Skeletal muscle cell (primary cell): ENCODE data around the gene PNPO.
"Not testable (repeated sequence)": the region's sequence is repeated elsewhere in the genome, so short reads cannot be mapped to it uniquely, and the experiment has no call there.

ENCODE experiments used
- DNase-seq: peaks from one replicate; pipeline ENCODE4 v3.0.0-alpha.2; 2010; ENCODE audit warnings: low read depth
- H3K4me3 ChIP-seq: 2 replicates; pipeline ENCODE4 v1.5.1; 2011; ENCODE audit warnings: low read depth, mild to moderate bottlenecking, control low read depth, low read length, moderate library complexity

Gene PNPO

DNA sequence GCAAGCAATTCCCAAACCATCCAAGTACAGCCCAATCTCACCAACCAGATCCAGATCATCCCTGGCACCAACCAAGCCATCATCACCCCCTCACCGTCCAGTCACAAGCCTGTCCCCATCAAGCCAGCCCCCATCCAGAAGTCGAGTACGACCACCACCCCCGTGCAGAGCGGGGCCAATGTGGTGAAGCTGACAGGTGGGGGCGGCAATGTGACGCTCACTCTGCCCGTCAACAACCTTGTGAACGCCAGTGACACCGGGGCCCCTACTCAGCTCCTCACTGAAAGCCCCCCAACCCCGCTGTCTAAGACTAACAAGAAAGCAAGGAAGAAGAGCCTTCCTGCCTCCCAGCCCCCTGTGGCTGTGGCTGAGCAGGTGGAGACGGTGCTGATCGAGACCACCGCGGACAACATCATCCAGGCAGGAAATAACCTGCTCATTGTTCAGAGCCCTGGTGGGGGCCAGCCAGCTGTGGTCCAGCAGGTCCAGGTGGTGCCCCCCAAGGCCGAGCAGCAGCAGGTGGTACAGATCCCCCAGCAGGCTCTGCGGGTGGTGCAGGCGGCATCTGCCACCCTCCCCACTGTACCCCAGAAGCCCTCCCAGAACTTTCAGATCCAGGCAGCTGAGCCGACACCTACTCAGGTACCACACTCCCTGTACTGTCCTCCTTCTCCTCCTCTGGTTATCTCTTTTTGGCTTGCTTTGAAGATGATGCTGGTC lies 24.7 kb upstream of the PNPO start:
- no peak overlapping the region for H3K4me3 ChIP-seq
- no peak for DNase-seq

DNA sequence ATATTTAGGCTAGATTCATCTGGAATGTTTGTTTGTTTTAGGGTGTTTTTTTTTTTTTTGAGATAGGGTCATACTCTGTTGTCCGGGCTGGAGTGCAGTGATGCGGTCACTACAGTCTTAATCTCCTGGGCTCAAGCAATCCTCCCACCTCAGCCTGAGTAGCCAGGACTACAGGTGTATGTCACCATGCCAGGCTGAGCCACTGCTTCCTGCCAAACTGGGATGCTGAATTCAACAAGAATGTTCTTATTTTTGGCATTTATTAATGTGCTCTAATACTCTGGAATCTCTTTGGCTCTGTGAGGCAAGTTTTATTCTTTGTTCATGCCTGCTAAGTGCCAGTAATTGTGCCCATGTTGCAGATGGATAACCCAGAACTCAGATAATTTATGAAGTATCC lies 23.8 kb upstream of the PNPO start:
- H3K4me3 ChIP-seq, result no peak overlapping the region
- no peak for DNase-seq

- no peak for DNase-seq
These were observed 23.4 kb upstream of the PNPO start for GRCh38 chr17:47918006-47918405.

DNA sequence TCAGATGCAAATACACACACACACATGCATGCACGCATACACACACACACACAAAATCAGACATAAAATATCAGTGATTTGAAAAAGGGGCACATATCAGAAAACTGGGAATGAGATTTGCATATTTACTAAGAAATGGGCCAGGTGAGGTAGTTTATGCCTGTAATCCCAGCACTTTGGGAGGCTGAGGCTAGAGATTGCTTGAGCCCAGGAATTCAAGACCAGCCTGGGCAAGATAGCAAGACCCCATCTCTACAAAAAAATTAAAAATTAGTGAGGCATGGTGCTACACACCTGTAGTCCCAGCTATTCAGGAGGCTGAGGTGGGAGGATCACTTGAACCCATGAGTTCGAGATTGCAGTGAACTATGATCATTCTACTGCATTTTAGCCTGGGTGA lies 22.4 kb upstream of the PNPO start:
- no peak for DNase-seq
- no peak overlapping the region for H3K4me3 ChIP-seq

More at GRCh38 chr17:47918006-47918405, 23.4 kb upstream of the PNPO start:
- no peak overlapping the region for H3K4me3 ChIP-seq

DNA sequence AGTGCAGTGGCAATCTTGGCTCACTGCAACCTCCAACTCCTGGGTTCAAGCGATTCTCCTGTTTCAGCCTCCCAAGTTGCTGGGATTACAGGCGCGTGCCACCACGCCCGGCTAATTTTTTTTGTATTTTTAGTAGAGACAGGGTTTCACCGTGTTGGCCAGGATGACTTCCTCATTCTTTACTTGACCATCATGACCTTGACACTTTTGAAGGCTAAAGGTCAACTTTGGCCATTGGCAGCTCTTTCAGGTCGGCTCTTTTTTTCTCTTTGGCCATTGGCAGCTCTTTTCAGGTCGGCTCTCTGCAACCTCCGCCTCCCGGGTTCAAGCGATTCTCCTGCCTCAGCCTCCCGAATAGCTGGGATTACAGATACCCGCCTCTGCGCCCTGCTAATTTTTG lies 21.5 kb upstream of the PNPO start:
- not testable (repeated sequence) for DNase-seq

DNA sequence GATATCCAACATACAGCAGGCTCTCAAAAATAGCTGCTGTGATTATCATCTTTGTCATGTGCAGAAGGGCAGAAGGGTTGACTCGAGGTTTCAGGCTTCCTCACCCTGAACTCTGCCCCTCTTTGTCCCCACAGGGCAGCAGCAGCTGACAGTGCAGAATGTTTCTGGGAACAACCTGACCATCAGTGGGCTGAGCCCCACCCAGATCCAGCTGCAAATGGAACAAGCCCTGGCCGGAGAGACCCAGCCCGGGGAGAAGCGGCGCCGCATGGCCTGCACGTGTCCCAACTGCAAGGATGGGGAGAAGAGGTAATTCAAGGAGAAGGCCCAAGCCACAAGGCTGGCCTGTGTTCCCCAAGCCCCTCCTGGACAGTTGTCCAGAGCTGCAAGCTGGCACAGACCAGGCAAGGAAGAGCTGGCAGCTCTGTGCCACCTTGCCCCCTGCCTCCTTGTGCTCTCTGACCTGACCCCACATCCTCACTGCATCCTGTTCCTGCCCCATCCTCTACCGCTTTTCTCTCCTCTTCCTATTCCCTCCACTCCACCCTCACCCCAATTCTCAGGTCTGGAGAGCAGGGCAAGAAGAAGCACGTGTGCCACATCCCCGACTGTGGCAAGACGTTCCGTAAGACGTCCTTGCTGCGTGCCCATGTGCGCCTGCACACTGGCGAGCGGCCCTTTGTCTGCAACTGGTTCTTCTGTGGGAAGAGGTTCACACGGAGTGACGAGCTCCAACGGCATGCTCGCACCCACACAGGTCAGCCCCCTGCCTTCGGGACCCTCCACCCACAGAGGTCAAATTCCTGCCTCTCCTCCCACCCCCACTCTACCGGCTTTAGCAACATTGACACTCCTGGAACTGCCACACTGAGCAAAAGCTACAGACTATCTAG lies 16.3 kb upstream of the PNPO start:
- no peak overlapping the region for H3K4me3 ChIP-seq
- DNase-seq, result no peak

More for the DNA sequence above, 21.5 kb upstream of the PNPO start:
- not testable (repeated sequence) for H3K4me3 ChIP-seq

DNA sequence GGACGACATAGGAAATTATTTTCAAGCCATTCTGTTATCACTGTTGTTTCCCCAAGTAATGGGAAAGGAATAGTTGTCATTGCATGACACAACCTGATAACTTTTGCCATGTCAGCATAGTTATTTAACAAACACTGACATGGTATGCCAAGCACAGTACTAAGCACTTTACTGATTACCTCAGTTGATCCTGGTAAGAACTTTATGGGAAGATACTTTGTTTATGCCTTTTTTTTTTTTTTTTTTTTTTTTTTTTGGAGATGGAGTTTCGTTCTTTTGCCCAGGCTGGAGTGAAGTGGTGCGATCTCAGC lies 15.7 kb upstream of the PNPO start:
- DNase-seq, result no peak
- no peak overlapping the region for H3K4me3 ChIP-seq

DNA sequence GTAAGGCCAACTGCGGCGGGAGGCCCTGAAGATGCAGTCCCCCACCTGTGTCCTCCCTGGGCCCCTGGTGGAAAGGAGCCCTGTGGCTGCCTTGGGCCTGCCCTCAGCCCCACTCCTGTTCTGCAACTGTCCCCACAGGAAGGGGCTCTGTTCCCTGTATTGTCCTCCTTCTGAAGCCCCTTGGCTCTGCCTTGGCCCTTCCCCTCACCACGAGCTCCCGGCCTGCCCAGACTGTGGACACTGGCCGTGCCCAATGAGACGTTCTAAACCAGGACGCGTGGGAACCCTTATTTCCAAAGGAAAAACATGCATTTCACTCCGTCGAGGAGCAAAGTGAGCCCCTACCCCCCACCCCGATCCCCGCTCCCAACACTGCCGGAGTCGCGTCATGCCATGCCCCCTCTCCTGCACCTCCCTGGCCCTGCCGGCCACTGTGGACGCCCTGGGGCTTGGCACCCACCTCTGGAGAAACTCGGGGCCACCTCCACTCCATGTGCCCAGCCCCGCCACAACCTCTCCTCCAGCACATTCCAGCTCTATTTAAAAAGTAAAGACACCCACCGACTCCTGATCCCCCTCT lies 13.5 kb upstream of the PNPO start:
- H3K4me3 ChIP-seq, result no peak overlapping the region
- DNase-seq, result no peak

GRCh38 chr17:47928415-47928814 lies 13.0 kb upstream of the PNPO start:
- no peak for DNase-seq
- H3K4me3 ChIP-seq, result no peak overlapping the region

DNA sequence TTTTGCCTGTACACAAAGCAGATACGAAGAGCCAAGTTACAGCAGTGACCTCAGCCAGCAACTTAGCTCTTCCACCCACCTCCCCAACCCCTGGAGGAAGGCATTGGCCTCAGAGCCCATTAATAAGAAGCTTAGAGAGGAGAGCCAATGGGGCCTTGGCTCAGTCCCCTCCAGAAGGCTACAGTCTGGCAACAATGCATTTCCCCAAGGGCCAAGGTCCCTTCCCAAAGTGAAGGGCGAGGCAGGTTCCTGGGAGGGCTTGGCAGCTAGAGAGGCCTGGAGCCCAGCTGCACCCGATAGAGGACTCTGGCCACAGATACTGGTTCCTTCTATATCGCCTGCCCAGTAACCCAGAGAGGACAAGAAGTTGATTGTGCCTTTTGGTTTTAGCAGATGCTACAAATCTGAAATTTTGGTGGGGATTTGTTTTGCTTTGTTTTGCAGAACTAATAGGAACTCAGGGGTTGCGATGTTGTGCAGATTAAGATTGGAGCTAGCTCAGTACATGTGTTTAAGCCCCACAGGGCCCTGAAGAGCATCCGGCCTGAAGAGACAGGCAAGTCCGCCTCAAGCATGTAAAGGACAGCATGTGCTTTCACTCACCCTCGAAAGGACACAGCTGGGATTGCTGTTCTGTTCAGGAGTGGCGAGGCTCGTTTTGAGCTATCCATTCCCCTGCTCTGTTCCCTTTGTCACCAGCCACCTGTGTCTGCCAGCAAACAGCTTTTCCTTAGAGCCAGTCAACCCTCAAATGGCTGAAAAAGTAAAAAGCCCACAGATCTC lies 12.0 kb upstream of the PNPO start:
- H3K4me3 ChIP-seq, result no peak overlapping the region
- no peak for DNase-seq

DNA sequence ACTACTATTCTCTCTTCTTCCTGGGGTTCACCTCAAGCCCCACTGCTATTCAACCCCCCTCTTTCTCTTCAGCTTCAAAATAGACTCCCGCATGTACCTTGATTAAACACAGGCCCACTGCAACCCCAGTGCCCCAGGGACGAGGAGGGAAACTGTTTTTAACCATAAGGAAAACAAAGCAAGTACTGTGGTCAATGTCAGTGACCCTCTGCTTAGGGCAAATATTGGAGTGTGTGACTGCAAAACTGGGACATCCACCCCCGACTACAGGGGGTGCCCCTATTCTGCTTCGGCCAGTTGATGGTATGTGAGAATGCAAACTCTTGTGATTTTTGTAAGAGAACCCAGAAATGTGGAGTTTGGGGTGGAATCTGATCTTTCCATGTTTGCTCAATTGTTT lies 9.5 kb upstream of the PNPO start:
- DNase-seq, result no peak
- H3K4me3 ChIP-seq, result no peak overlapping the region

DNA sequence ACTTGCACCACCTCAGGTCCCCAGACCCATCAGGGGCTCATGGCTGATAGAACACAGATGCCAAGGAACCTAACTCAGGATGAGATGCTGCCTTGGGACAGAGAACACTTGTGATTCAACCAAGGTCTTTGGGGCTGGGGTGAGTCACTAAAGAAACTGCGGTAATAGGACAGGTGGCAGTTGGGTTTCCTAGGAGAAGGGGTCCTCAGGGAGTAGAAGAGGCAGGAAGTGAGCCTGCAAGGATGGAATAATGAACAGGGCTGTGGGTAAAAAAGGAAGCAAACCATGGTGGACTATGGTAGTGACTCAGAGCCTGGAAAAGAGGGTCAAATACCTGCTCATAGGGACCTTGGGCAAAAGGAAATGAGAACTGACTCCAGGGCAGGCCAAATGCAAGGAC lies 6.5 kb upstream of the PNPO start:
- no peak overlapping the region for H3K4me3 ChIP-seq
- DNase-seq, result peak; percentile 13

GRCh38 chr17:47935468-47935867 lies 5.9 kb upstream of the PNPO start:
- not testable (repeated sequence) for H3K4me3 ChIP-seq, DNase-seq

GRCh38 chr17:47935961-47936360 lies 5.4 kb upstream of the PNPO start:
- peak; percentile 12 for DNase-seq
- no peak overlapping the region for H3K4me3 ChIP-seq

DNA sequence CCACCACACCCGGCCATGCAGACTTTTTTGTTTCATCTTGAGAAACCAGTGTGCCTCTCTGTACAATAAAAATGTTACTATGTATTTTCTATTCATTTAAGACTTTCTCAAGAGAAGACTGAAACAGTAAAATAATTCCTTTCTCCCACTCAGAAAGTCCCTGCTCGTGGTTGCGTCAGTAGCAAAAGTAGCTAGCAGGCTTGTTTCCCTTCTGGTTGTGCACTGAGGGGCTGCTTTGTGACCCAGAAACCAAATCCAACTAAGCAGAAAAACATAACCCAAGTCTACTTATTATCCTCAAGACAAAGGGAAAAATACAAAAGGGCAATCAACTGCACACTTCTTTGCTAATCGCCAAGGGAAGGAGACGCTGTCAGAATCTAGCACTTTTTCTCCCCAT lies 3.4 kb upstream of the PNPO start:
- H3K4me3 ChIP-seq, result no peak overlapping the region
- DNase-seq, result no peak

DNA sequence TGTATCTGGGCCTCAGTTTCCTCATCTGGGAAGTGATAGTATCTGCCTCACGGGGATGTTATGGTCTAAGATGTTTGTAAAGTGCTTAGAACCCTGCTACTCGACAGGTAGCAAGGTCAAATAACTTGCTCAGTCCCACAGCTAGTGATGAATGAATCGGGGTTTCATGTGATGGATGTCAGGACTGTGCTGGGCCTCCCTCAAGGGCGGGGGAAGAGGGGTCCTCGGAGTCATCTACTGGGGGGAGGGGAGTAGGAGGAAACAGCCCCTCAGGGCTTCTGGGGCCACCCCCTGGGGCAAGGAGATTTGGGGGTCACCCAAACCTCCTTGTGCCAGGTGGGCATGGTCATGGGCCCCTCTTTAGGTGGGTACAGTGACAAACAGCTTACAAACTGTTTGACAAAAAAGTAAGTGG lies 732 bp downstream of the PNPO start:
- no peak for DNase-seq
- peak overlapping the region; percentile 84 for H3K4me3 ChIP-seq

DNA sequence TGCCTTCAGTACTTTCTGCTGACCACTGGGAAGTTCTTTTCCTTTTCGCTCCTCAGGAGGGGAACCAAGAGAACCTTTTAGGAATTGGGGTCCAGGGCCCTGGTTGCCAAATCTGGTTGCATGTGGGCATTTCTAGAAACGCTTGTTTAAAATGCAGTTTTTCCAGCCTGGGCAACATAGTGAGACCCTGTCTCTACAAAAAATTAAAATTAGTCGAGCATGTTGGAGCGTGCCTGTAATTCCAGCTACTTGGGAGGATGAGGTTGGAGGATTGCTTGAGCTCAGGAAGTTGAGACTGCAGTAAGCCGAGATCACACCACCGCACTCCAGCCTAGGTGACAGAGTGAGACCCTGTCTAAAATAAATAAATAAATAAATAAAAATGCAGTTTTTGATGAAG lies 1.2 kb downstream of the PNPO start:
- H3K4me3 ChIP-seq, result peak overlapping the region; percentile 84
- DNase-seq, result no peak

- no peak overlapping the region for H3K4me3 ChIP-seq
- DNase-seq, result no peak
These were observed 3.7 kb downstream of the PNPO start for GRCh38 chr17:47945080-47945479.

DNA sequence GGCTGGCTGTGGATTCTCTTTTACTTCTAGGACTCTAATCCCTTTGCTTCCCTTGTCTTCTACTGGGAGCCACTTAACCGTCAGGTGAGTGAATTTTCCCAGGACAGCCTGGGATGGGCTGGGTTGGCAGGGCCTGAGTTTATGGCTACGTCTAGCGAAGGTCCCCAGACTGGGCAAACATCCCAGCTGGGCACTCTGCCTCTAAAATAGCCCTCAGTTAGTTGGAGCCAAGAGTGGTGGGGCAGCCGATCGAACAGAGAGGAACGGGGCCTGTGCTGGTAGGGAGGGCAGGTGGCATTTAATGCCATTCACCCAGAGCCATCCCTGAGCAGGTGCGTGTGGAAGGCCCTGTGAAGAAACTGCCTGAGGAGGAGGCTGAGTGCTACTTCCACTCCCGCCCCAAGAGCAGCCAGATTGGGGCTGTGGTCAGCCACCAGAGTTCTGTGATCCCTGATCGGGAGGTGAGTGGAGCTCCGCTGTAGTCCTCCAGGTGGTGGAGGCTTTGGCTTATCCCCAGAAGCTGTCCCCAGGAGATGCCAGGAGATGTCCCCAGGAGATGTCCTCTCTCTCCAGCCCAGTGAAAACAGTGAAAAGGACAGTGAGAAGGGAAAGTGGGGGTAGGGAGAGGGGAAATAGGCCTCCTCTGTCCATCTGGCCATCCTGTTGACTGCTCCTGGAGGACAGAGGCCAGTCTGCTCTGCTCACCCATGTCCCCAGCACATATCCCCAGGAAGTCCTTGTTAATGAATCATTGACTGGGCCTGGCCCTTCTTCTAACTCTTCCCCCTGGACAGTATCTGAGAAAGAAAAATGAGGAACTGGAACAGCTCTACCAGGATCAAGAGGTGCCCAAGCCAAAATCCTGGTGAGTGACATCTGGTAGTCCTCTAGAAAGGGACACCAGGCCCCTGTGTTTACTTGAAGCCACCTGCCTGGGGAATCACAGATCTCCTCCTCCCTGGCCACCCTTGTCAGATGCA lies 4.4 kb downstream of the PNPO start:
- DNase-seq, result no peak
- no peak overlapping the region for H3K4me3 ChIP-seq
